A549 (cell line): ENCODE data around the gene SON. TPM values are rescaled to one million over a fixed set of nuclear protein-coding genes. Genes with fewer than 3 reads are reported as not detected.
"Not testable (repeated sequence)": the region's sequence is repeated elsewhere in the genome, so short reads cannot be mapped to it uniquely, and the experiment has no call there.

Source experiments
- ATAC-seq, 2 experiments: fragments of 200-7000 bp in 1 of 2; fragments of >200 bp in 1 of 2; cut with Nextera tagmentation in 1 of 2; cut with Tn5 transposase in 1 of 2; 3 replicates each; pipeline versions ENCODE4 v1.8.0 to v1.9.1; 2018 to 2020; ENCODE audit warnings: mild to moderate bottlenecking in 1 of 2, moderate library complexity in 1 of 2
- CTCF ChIA-PET: fragments of 300-600 bp; sonication (Branson Sonifier 250); formaldehyde crosslinking; extraction: SDS; loops from one replicate; lab custom pipeline; 2021; ENCODE audit warnings: antibody characterized with exemption, inconsistent platforms; lab: Yijun Ruan, JAX
- POLR2A ChIA-PET: fragments of 350-600 bp; formaldehyde crosslinking; extraction: SDS; loops from one replicate; lab custom pipeline; 2021; ENCODE audit warnings: antibody characterized with exemption, inconsistent platforms; lab: Yijun Ruan, JAX
- DNase-seq, 2 experiments: peaks; one replicate each; pipeline versions ENCODE4 v3.0.0 to v3.0.0-alpha.2; 2011 to 2016; ENCODE audit warnings: low read depth in 1 of 2, low spot score in 1 of 2
- FAIRE-seq: peaks from 2 replicates; lab custom pipeline; 2011; peaks lifted over from hg19 to GRCh38; lab: Jason Lieb, UNC
- H3K27ac ChIP-seq, 2 experiments: fragments of >200 bp; sonication (Bioruptor Twin); formaldehyde crosslinking; 3 replicates each; pipeline ENCODE4 v1.5.1; 2016 to 2017
- H3K4me1 ChIP-seq: fragments of >200 bp; sonication (Bioruptor Twin); formaldehyde crosslinking; 3 replicates; pipeline ENCODE4 v1.6.1; 2016
- H3K4me2 ChIP-seq: fragments of >200 bp; sonication (Bioruptor Twin); formaldehyde crosslinking; 3 replicates; pipeline ENCODE4 v1.6.1; 2016
- H3K4me3 ChIP-seq: fragments of >200 bp; sonication (Bioruptor Twin); formaldehyde crosslinking; 3 replicates; pipeline ENCODE4 v1.5.1; 2016
- H3K9me3 ChIP-seq: fragments of >200 bp; sonication (Bioruptor Twin); formaldehyde crosslinking; 3 replicates; pipeline ENCODE4 v1.6.1; 2016
- CBX2 ChIP-seq: fragments of 200-600 bp; sonication (generic); IDR thresholded peaks from 2 replicates; pipeline ENCODE4 v1.6.1; 2016; ENCODE audit warnings: low read depth, mild to moderate bottlenecking, borderline replicate concordance
- CEBPB ChIP-seq, 2 experiments: fragments of >200 bp in 1 of 2; sonication (Bioruptor Twin) in 1 of 2; formaldehyde crosslinking in 1 of 2; IDR thresholded peaks; 2 replicates each; pipeline ENCODE4 v1.6.1; 2012 to 2016
- EHMT2 ChIP-seq: fragments of 200-600 bp; sonication (generic); IDR thresholded peaks from 2 replicates; pipeline ENCODE4 v1.6.1; 2016; ENCODE audit warnings: antibody characterized with exemption, low read depth, mild to moderate bottlenecking, moderate library complexity
- FOSL2 ChIP-seq, 2 experiments: fragments of 450-650 bp in 1 of 2; fragments of >200 bp in 1 of 2; sonication (Bioruptor Twin) in 1 of 2; formaldehyde crosslinking; IDR thresholded peaks; 2 replicates each; pipeline versions ENCODE4 v1.5.0 to v1.6.1; 2016 to 2020; ENCODE audit warnings: mild to moderate bottlenecking in 1 of 2, moderate library complexity in 1 of 2
- HDAC2 ChIP-seq: fragments of 200-600 bp; sonication (generic); IDR thresholded peaks from 2 replicates; pipeline ENCODE4 v1.6.1; 2016
- HOXA7 ChIP-seq: fragments of 250-450 bp; sonication (Bioruptor Pico); IDR thresholded peaks from 2 replicates; pipeline ENCODE4 v1.5.0; 2020; ENCODE audit warnings: mild to moderate bottlenecking, moderate library complexity
- HOXB13 ChIP-seq: fragments of 250-450 bp; sonication (Bioruptor Pico); IDR thresholded peaks from 2 replicates; pipeline ENCODE4 v1.5.0; 2020; ENCODE audit warnings: low read depth, mild to moderate bottlenecking, moderate library complexity
- HOXB5 ChIP-seq: fragments of 250-450 bp; sonication (Bioruptor Pico); IDR thresholded peaks from 2 replicates; pipeline ENCODE4 v1.5.0; 2020; ENCODE audit warnings: mild to moderate bottlenecking, moderate library complexity
- JUNB ChIP-seq: fragments of >200 bp; sonication (Bioruptor Twin); formaldehyde crosslinking; IDR thresholded peaks from 2 replicates; pipeline ENCODE4 v1.6.1; 2016
- MYC ChIP-seq: IDR thresholded peaks from 2 replicates; pipeline ENCODE4 v1.6.1; 2012; ENCODE audit warnings: mild to moderate bottlenecking, inconsistent platforms, low read length, improper control_type of control experiment, borderline replicate concordance
- NFE2L2 ChIP-seq: fragments of 150-350 bp; conservative IDR thresholded peaks from 2 replicates; pipeline ENCODE4 v1.6.1; 2014; ENCODE audit warnings: low read length
- NPAS2 ChIP-seq: fragments of 250-450 bp; sonication (Bioruptor Pico); IDR thresholded peaks from 2 replicates; pipeline ENCODE4 v1.8.0; 2022; ENCODE audit warnings: mild to moderate bottlenecking, moderate library complexity, borderline replicate concordance
- POLR2AphosphoS2 ChIP-seq: conservative IDR thresholded peaks from 2 replicates; pipeline ENCODE4 v1.6.1; 2012; ENCODE audit warnings: low read length, improper control_type of control experiment, inconsistent platforms
- RNF2 ChIP-seq: fragments of 200-600 bp; sonication (generic); IDR thresholded peaks from 2 replicates; pipeline ENCODE4 v1.6.1; 2016; ENCODE audit warnings: low read depth, mild to moderate bottlenecking, antibody characterized with exemption, moderate library complexity, borderline replicate concordance
- SMC3 ChIP-seq: fragments of >200 bp; sonication (Bioruptor Twin); formaldehyde crosslinking; IDR thresholded peaks from 3 replicates; pipeline ENCODE4 v1.6.1; 2018; ENCODE audit warnings: inconsistent platforms
- TFCP2L1 ChIP-seq: fragments of 250-450 bp; sonication (Bioruptor Pico); IDR thresholded peaks from 2 replicates; pipeline ENCODE4 v1.5.0; 2021; ENCODE audit warnings: mild to moderate bottlenecking
- WGBS: methylation state at CpG from one replicate; pipeline ENCODE4 v1.1.6; 2017; ENCODE audit errors: missing lambda C conversion rate; 5-methylcytosine and 5-hydroxymethylcytosine counted together
- polyA plus RNA-seq, 4 experiments: library from polyadenylated mRNA; depleted of rRNA in 3 of 4; stranded (reverse); fragments of >200 nt; fragmentation: RNase III in 1 of 4; extraction: RNeasy Plus Mini Kit Qiagen cat#74134 plus additional on column Dnase treatment in 1 of 4; gene quantifications; 2 replicates in 3 of 4; 3 replicates in 1 of 4; pipeline ENCODE4 v1.2.3, GENCODE V29; 2011 to 2017
- TF ChIP-seq, protein P1 (sequence below): fragments of 250-450 bp; sonication (Bioruptor Pico); IDR thresholded peaks from 2 replicates; pipeline ENCODE4 v1.5.0; 2020; ENCODE audit warnings: low read depth, mild to moderate bottlenecking, moderate library complexity
- TF ChIP-seq, protein P2 (sequence below): IDR thresholded peaks from 2 replicates; pipeline ENCODE4 v1.6.1; 2012
- TF ChIP-seq, protein P3 (sequence below): fragments of 150-350 bp; IDR thresholded peaks from 2 replicates; pipeline ENCODE4 v1.6.1; 2014; ENCODE audit warnings: low read depth, mild to moderate bottlenecking, low read length
- TF ChIP-seq, protein P4 (sequence below): fragments of >200 bp; sonication (Bioruptor Twin); formaldehyde crosslinking; IDR thresholded peaks from 3 replicates; pipeline ENCODE4 v1.5.1; 2016
- TF ChIP-seq, protein P5 (sequence below): fragments of >200 bp; sonication (Bioruptor Twin); formaldehyde crosslinking; IDR thresholded peaks from 2 replicates; pipeline ENCODE4 v1.6.1; 2016

SON gene
- polyA plus RNA-seq, 2 of the 4 experiments (the other 2 are of a cell fraction), result 75.3 to 95.9 TPM

DNA sequence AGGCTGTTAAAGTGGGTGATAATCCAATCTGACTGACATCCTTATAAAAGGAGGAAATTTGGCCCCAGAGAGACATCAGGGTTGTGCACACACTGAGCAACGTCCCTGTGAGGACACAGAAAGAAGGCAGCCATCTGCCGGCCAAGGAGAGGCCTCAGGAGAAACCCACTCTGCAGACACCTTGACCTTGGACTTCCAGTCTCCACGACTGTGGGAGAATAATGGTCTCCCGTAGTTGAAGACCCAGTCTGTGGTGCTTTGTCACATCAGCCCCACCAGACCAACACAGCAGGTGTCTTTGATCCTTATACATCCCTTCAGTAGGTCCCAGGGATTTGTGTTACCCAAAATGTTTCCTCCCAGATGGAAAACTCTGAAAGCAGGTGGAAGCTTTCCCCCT is 47.1 kb upstream of the SON start:
- Histone ChIP-seq H3K4me2 (no peak overlapping the region), H3K27ac (no peak overlapping the region)
- DNase-seq, result no peak
- TF ChIP-seq, protein P1, sequence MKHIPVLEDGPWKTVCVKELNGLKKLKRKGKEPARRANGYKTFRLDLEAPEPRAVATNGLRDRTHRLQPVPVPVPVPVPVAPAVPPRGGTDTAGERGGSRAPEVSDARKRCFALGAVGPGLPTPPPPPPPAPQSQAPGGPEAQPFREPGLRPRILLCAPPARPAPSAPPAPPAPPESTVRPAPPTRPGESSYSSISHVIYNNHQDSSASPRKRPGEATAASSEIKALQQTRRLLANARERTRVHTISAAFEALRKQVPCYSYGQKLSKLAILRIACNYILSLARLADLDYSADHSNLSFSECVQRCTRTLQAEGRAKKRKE, result no peak
- TF ChIP-seq, protein P2, sequence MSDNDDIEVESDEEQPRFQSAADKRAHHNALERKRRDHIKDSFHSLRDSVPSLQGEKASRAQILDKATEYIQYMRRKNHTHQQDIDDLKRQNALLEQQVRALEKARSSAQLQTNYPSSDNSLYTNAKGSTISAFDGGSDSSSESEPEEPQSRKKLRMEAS, result no peak
- TF ChIP-seq, protein P3, sequence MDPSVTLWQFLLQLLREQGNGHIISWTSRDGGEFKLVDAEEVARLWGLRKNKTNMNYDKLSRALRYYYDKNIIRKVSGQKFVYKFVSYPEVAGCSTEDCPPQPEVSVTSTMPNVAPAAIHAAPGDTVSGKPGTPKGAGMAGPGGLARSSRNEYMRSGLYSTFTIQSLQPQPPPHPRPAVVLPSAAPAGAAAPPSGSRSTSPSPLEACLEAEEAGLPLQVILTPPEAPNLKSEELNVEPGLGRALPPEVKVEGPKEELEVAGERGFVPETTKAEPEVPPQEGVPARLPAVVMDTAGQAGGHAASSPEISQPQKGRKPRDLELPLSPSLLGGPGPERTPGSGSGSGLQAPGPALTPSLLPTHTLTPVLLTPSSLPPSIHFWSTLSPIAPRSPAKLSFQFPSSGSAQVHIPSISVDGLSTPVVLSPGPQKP, result no peak
- TF ChIP-seq HOXB5 (CRISPR knock-in tag) (no peak), HOXA7 (CRISPR knock-in tag) (no peak), POLR2AphosphoS2 (no peak), HOXB13 (CRISPR knock-in tag) (no peak), JUNB (no peak), CBX2 (no peak)
- TF ChIP-seq, all 56 proteins: peak for 0
- no peak; a peak in 1 of 6 replicates for ATAC-seq
- Histone ChIP-seq H3K4me1 (peaks cover 4% of the 10 kb centered on the region; the same call in 1 of the 3 replicates), H3K9me3 (no peaks in the 10 kb centered on the region), H3K4me3 (no peak overlapping the region)
- ChIA-PET POLR2A (no interaction called here), CTCF (interaction anchor here (0.6 to 0.9 kb wide), 2 partner anchors 12 to 43 kb away, joined by 3 to 4 read pairs; no protein-coding TSS in a partner anchor)
- no peak for FAIRE-seq
- 40% methylated on average over 4 of the region's 4 CpGs for WGBS

DNA sequence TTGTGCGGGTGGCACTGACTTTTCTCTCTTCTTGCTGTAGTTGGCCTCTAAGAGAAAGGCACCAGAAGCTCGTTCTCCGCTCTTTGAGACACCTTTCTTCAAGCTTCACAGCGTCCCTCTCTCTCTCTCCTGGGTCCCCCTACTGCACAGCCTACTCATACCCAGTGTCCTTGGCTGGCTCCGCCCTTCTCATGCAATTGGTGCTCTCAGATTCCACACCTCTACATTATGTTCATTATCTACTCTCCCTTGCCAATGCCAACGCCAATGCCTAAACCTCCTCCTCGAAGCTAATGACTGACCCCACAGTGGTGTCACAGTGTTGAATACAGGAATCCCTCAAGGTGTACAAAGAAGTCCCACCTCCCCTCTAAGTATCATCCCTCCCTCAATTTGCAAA is 46.5 kb upstream of the SON start:
- Histone ChIP-seq H3K4me3 (no peak overlapping the region), H3K4me1 (peaks cover 4% of the 10 kb centered on the region; the same call in 1 of the 3 replicates), H3K4me2 (no peak overlapping the region), H3K9me3 (no peaks in the 10 kb centered on the region), H3K27ac (no peak overlapping the region)
- WGBS, result 63% methylated on average over 7 of the region's 7 CpGs
- FAIRE-seq (no peak), ATAC-seq (peak; percentile 20 to 45; a peak in 4 of 6 replicates), DNase-seq (peak in 1 of 2 experiments; percentile 2)
- ChIA-PET CTCF (interaction anchor here (0.6 to 0.9 kb wide), 2 partner anchors 13 to 42 kb away, joined by 3 to 4 read pairs; no protein-coding TSS in a partner anchor), POLR2A (no interaction called here)
- no peak for TF ChIP-seq NFE2L2
- no peak for TF ChIP-seq FOSL2 (IDR thresholded peaks at IDR 0.05)
- no peak for TF ChIP-seq FOSL2 (CRISPR knock-in tag; IDR thresholded peaks at IDR 0.05)
- no peak for TF ChIP-seq MYC
- TF ChIP-seq NPAS2 (CRISPR knock-in tag), result no peak
- TF ChIP-seq, protein P4, sequence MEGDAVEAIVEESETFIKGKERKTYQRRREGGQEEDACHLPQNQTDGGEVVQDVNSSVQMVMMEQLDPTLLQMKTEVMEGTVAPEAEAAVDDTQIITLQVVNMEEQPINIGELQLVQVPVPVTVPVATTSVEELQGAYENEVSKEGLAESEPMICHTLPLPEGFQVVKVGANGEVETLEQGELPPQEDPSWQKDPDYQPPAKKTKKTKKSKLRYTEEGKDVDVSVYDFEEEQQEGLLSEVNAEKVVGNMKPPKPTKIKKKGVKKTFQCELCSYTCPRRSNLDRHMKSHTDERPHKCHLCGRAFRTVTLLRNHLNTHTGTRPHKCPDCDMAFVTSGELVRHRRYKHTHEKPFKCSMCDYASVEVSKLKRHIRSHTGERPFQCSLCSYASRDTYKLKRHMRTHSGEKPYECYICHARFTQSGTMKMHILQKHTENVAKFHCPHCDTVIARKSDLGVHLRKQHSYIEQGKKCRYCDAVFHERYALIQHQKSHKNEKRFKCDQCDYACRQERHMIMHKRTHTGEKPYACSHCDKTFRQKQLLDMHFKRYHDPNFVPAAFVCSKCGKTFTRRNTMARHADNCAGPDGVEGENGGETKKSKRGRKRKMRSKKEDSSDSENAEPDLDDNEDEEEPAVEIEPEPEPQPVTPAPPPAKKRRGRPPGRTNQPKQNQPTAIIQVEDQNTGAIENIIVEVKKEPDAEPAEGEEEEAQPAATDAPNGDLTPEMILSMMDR, result no peak
- TF ChIP-seq HDAC2, result no peak
- no peak for TF ChIP-seq SMC3
- TF ChIP-seq EHMT2, result no peak
- no peak for TF ChIP-seq TFCP2L1 (CRISPR knock-in tag)

DNA sequence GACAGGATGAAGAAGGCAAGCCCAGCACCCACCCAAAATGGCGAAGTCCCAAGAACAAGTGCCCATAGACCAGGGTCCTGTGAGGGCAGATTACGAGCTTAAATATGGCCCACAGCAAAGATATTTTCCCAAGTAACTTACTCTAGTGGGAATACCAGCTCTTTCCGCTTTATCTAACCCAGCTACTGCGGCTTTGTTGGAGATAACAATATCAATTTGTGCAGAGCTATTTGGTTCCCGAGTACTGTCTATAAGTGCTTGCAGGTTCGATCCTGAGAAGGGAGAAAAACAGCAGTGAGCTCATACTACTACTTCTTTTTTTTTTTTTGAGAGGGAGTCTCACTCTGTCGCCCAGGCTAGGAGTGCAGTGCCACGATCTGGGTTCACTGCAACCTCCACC is 37.0 kb upstream of the SON start:
- no peak for ATAC-seq
- Histone ChIP-seq H3K4me3 (no peak overlapping the region), H3K4me2 (no peak overlapping the region), H3K9me3 (no peaks in the 10 kb centered on the region), H3K4me1 (no peaks in the 10 kb centered on the region), H3K27ac (no peak overlapping the region)
- FAIRE-seq, result no peak
- TF ChIP-seq, protein P5, sequence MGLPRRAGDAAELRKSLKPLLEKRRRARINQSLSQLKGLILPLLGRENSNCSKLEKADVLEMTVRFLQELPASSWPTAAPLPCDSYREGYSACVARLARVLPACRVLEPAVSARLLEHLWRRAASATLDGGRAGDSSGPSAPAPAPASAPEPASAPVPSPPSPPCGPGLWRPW, result no peak
- no peak for TF ChIP-seq HOXB5 (CRISPR knock-in tag)
- no peak for TF ChIP-seq EHMT2
- no peak for TF ChIP-seq CEBPB (IDR thresholded peaks at IDR 0.05)
- TF ChIP-seq NPAS2 (CRISPR knock-in tag), result no peak
- no peak for TF ChIP-seq RNF2
- POLR2A ChIA-PET, result no interaction called here
- CTCF ChIA-PET, result interaction anchor here (0.6 to 1.4 kb wide), 2 partner anchors 26 to 109 kb away, joined by 4 to 5 read pairs; partner anchors contain the start of gene TMEM50B
- no peak for DNase-seq
- 97% methylated on average over 8 of the region's 8 CpGs for WGBS

DNA sequence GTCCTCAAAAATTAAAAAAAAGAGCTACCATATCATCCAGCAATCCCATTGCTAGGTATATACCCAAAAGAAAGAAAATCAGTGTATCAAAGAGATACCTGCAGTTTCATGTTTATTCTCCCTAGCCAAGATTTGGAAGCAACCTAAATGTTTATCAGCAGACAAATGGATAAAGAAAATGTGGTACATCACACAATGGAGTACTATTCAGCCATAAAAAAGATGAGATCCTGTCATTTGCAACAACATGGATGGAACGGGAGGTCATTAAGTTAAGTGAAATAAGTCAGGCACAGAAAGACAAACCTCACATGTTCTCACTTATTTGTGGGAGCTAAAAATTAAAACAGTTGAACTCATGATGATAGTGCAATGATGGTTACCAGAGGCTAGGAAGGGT is 35.8 kb upstream of the SON start:
- ATAC-seq, H3K4me3 ChIP-seq, DNase-seq, H3K4me2 ChIP-seq, H3K4me1 ChIP-seq, H3K9me3 ChIP-seq, H3K27ac ChIP-seq, POLR2A ChIA-PET, FAIRE-seq: not testable (repeated sequence)
- CTCF ChIA-PET, result interaction anchor here (1.4 kb wide), 1 partner anchor 27 kb away, joined by 4 read pairs; the partner anchor contains the start of gene TMEM50B
- 96% methylated on average over 1 of the region's 1 CpG for WGBS
